Measurements from ENCODE around the gene LYST. TPM values are rescaled to one million over a fixed set of nuclear protein-coding genes. Genes with fewer than 3 reads are reported as not detected.

LYST gene
- total RNA-seq, 1 experiment from 2014 or later, result 11.9 TPM

GRCh38 chr1:235808223-235808622 is 58.5 kb downstream of the LYST start:
- intact Hi-C loops (cut with micrococcal nuclease; ENCODE audit: unreplicated experiment), result no loop called here
- no TSS peak for BruUV-seq (replicated peaks)
- Mint-ChIP-seq H3K4me3 (ENCODE audit: low read depth, unreplicated experiment) (no peak overlapping the region), H3K36me3 (ENCODE audit: insufficient read depth, unreplicated experiment) (no peaks in the 10 kb centered on the region), H3K9me3 (ENCODE audit: low read depth, unreplicated experiment) (no peaks in the 10 kb centered on the region), H3K27me3 (ENCODE audit: unreplicated experiment) (no peaks in the 10 kb centered on the region), H3K27ac (ENCODE audit: unreplicated experiment) (no peak overlapping the region), H3K4me1 (ENCODE audit: low read depth, unreplicated experiment) (no peaks in the 10 kb centered on the region)
- CTCF ChIA-PET, result interaction anchor here (0.6 kb wide), 1 partner anchor 62 kb away, joined by 3 read pairs; no protein-coding TSS in a partner anchor
- TF ChIP-seq CTCF (IDR thresholded peaks at IDR 0.05; ENCODE audit: unreplicated experiment), result no peak
- no peak for DNase-seq

- H3K27ac Mint-ChIP-seq (ENCODE audit: unreplicated experiment), result no peak overlapping the region
- no peaks in the 10 kb centered on the region for H3K9me3 Mint-ChIP-seq (ENCODE audit: low read depth, unreplicated experiment)
- no peak for DNase-seq
- no TSS peak for BruUV-seq (replicated peaks)
- no peaks in the 10 kb centered on the region for H3K36me3 Mint-ChIP-seq (ENCODE audit: insufficient read depth, unreplicated experiment)
- H3K4me1 Mint-ChIP-seq (ENCODE audit: low read depth, unreplicated experiment), result no peaks in the 10 kb centered on the region
- no peak for TF ChIP-seq CTCF (IDR thresholded peaks at IDR 0.05; ENCODE audit: unreplicated experiment)
- intact Hi-C loops (cut with micrococcal nuclease; ENCODE audit: unreplicated experiment), result no loop called here
- CTCF ChIA-PET, result no interaction called here
- H3K4me3 Mint-ChIP-seq (ENCODE audit: low read depth, unreplicated experiment), result no peak overlapping the region
- no peaks in the 10 kb centered on the region for H3K27me3 Mint-ChIP-seq (ENCODE audit: unreplicated experiment)
Measured at GRCh38 chr1:235806123-235806522, 60.6 kb downstream of the LYST start.

- DNase-seq, result no peak
- no TSS peak for BruUV-seq (replicated peaks)
- TF ChIP-seq CTCF (IDR thresholded peaks at IDR 0.05; ENCODE audit: unreplicated experiment), result no peak
- CTCF ChIA-PET, result interaction anchor here (0.7 kb wide), 1 partner anchor 41 kb away, joined by 6 read pairs; no protein-coding TSS in a partner anchor
- no peaks in the 10 kb centered on the region for H3K4me1 Mint-ChIP-seq (ENCODE audit: low read depth, unreplicated experiment)
- no peak overlapping the region for H3K4me3 Mint-ChIP-seq (ENCODE audit: low read depth, unreplicated experiment)
- intact Hi-C loops (cut with micrococcal nuclease; ENCODE audit: unreplicated experiment), result no loop called here
- H3K27ac Mint-ChIP-seq (ENCODE audit: unreplicated experiment), result no peak overlapping the region
- H3K9me3 Mint-ChIP-seq (ENCODE audit: low read depth, unreplicated experiment), result no peaks in the 10 kb centered on the region
- no peaks in the 10 kb centered on the region for H3K36me3 Mint-ChIP-seq (ENCODE audit: insufficient read depth, unreplicated experiment)
- H3K27me3 Mint-ChIP-seq (ENCODE audit: unreplicated experiment), result no peaks in the 10 kb centered on the region
Measured at GRCh38 chr1:235802573-235803346, 63.9 kb downstream of the LYST start.

GRCh38 chr1:235799264-235799663 is 67.4 kb downstream of the LYST start:
- intact Hi-C loops (cut with micrococcal nuclease; ENCODE audit: unreplicated experiment), result no loop called here
- Mint-ChIP-seq H3K4me3 (ENCODE audit: low read depth, unreplicated experiment) (no peak overlapping the region), H3K9me3 (ENCODE audit: low read depth, unreplicated experiment) (no peaks in the 10 kb centered on the region), H3K27me3 (ENCODE audit: unreplicated experiment) (no peaks in the 10 kb centered on the region), H3K36me3 (ENCODE audit: insufficient read depth, unreplicated experiment) (no peaks in the 10 kb centered on the region), H3K4me1 (ENCODE audit: low read depth, unreplicated experiment) (no peaks in the 10 kb centered on the region), H3K27ac (ENCODE audit: unreplicated experiment) (no peak overlapping the region)
- CTCF ChIA-PET, result no interaction called here
- BruUV-seq (replicated peaks), result no TSS peak
- no peak for DNase-seq
- TF ChIP-seq CTCF (IDR thresholded peaks at IDR 0.05; ENCODE audit: unreplicated experiment), result no peak

All from Calu3 (cell line).